ENCODE measurements around the gene FITM1.

The FITM1 gene

DNA sequence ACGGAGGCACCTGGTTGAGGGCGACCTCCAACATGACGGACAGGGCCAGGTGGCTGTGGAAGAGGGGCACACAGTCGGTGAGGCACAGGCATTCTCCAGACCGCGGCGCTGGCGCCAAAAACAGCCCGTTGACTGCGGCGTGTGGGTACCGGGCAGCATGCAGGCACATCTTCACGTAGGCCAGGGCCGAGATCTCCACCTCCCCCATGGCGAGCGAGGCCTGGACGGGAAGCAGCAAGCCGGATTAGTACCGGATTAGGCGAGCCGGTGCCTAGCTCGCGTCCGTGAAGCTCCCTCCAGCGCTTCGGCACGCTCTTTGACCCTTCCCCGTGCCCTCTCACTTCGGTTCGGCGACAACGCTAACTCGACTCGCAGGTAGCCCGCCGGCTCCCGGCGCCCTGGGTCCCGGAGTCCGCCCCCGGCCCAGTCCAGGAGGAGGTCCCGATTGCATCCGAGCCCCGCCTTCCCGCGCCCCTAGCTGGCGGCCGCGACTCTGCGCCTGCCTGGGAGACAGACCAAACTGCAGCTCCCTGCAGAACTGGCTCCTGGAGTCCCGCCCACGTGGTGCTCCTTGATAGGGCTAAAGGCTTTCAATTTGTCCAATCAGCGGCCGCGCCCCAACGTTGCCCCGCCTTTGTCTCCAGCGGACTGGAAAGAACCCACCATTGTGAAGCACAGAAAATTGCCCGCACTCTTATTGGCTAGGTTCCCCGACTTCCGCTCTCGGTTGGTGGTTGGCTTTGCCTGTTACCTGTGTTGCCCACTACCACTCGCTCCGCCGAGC, 10.8 kb downstream of the FITM1 start, which contains the start of gene EMC9:
Gene EMC9 (minus strand): TSS at position 495 of the 784 bp plus-strand sequence. CDS start 287 bp downstream, at position 208.
- DNase-seq: peak; percentile 100

DNA sequence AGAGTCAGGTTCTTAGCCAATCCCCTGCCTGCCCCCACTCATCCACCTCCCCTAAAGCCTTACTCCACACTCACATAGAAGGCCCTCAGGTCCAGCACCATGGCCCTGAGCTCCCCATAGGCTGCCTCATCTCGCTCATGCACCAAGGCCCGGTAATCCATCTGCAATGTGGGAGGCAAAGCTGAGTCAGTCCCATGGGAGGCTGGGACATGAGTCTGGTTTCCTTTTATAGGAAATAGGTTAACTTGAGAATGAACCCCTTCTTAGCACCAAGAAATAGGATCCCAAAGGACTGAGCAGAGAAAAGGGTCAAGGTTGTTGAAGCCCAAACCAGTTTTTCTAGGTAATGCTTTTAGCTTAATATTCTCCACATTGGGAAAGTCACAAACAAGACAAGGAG, 13.1 kb downstream of the FITM1 start:
- no peak for DNase-seq

DNA sequence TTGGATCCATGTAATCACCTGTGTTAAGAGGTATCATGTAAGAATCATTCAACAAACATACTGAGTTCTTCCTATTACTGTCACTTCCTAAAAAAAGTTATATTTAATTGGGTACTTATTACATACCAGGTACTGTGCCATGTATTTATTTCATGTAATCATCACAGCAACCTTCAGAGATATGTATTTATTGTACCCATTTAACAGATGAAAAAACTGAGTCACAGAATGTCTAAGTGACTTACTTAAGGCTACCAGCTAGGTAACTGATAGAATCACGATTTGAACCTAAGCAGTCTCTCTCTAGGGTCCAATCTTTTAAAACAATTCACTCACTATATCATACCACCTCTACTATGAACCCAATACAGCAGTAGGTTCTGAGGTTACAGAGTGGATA, 14.0 kb downstream of the FITM1 start:
- no peak for DNase-seq

DNA sequence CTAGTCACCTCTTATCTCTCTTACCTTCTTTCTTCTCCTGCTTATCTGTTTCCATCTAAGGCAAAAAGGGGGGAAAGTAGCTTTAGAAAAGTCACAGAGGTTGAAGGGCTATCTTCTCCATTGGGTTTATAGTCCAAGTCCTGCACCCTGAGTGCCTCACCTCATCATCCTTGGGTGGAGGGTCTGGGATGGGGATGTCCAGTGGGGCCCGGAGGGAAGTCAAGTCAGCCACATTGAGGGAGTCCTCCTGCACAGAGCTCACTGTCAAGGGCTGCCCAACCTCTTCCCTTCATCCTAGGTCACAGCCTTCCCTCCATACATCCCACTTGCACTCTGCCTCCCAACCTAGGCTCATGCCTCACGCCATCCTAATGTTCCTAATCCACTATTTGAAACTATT, 14.8 kb downstream of the FITM1 start:
- no peak for DNase-seq

DNA sequence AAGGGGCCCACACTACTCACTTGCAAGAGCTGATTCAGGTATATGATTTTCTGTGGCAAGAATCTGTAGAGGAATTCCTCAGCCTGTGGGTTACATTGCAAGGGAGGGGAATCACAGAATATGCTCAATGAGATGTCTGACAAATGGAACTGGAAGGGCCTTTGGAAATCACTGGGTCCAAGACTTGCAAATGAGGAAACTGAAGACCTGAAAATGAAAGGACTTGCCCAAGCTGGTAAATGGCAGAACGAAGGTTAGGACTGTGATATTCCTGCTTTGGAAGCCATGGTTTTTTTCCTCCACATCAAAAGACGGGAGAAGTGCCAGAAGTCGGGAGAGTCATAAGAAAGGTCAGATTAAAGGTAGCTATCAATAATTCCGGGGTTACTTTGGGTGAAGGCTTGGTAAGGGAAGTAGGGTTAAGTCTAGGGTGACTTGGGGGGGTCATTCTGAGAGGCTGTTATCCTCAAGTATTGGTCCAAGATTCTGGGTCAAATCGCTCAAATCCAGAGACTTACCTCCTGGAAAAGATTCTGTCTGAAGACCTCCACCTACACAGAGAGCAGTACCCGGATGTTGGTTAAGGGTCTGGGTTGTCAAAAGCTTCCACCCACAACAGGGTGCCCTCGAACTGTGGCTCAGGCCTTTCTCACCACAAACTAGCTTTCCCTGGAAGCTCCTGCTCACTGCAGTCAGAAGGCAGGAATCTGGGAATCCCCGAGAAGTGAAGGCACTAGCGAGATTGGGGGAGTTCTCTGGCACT, 15.4 kb downstream of the FITM1 start:
- peak; percentile 46 for DNase-seq

DNA sequence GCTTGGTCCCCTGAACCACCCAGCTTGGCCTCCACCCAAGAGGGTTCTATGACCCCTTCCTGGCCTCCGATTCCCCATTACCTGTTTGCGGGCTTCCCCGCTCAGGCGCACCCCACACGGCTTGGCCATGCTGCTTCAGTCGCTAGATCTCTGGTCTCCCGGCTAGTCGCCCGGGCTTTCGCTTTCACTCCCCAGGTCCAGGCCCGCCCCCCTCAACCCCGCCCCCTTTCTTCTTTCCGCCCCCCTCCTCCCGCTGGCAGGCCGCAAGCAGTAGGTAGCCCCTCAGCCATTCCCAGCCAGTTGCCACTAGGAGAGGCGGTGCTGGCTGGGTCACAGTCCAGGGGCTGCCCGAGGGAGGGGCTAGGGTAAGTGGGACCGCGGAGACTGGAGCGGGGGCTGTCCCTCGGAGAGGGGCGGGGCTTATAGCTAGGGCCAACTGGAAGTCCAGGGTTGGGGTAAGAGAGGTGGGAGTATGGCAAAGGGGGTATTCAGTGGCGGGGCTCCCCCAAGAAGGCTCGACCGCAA, 16.1 kb downstream of the FITM1 start, which contains the start of gene PSME2:
Gene PSME2 (minus strand): TSS at position 158 of the 525 bp plus-strand sequence. CDS start 29 bp downstream, at position 129.
- peak; percentile 99 for DNase-seq

DNA sequence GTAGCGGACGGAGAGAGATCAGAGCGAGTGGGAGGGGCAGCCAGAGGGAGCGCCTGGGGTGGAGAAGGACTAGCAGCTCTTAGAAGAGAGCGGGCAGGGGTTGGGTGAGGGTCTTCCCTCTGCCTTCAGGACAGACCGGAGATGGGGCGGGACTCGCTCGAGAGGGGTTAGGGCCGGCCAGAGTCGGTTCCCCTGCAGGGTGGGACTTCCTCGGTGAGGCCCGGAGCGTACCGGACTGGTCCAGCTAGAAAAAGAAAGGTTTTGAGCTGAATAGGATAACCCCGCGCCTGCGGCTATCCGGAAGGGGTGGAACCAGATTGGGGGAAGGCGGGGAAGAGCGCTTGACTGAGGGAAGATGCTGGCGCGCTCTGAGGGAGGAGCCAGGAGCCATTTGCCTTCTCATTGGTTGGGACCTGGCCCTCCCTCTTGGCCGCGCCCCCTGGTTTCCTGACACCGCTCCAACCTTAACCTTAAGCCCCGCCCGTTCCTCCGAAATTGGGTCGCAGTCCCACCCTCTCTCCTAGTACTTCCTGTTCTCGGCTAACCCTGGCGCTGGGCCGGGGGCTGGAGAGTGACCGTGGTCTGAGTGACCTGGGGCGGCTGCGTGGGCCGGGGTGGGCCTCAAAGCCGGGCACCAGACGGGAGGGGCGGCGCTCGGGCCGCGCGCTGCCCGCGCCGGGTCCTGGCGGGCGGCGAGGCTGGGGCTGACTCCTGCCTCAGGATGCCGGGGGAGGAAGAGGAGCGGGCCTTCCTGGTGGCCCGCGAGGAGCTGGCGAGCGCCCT, 16.7 kb downstream of the FITM1 start, which contains the start of gene RNF31:
Gene RNF31 (plus strand): TSS at position 521 of the 783 bp plus-strand sequence. CDS start 201 bp downstream, at position 722.
- DNase-seq: peak; percentile 99

DNA sequence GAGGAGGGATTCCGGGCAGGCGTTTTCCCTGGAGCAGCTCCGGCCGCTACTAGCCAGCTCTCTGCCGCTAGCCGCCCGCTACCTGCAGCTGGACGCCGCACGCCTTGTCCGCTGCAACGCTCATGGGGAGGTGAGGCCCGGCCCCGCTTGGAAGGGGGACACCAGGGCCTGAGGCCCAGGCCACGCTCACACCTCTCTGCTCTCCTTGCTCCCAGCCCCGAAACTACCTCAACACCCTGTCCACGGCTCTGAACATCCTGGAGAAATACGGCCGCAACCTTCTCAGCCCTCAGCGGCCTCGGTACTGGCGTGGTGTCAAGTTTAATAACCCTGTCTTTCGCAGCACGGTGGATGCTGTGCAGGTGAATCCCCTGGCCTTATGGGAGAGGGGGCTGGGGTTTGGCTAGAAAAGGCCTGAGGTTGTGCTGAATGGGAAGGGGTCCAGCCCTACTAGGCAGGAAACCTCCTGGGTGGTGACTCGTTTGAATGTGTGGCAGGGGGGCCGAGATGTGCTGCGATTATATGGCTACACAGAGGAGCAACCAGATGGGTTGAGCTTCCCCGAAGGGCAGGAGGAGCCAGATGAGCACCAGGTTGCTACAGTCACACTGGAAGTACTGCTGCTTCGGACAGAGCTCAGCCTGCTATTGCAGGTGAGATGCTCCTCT, 17.4 kb downstream of the FITM1 start:
- peak; percentile 41 for DNase-seq

DNA sequence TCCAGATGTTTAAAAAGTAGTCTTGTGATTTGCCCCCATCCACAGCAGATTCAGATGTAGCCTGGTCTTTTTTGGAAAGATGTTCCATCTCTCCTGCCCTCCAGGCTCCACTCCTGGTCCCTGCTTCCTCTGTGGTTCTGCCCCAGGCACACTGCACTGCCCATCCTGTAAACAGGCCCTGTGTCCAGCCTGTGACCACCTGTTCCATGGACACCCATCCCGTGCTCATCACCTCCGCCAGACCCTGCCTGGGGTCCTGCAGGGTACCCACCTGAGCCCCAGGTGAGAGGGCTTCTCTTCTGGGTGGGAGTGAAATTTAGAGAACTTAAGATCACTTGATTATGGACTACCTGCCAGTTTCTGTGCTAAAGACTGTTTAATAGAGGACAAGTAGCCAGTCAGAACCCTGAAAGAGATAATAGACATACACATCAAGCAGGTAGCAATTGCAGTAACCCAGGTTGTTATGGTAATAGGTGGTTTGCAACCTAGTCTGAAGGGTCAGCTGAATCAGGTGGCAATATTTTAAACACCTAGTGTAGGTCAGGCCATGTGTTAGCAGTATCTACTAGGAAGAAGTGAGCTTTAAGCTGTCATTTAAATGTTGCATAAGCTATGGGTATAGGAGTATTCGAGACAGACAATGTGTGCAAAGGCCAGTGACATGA, 19.0 kb downstream of the FITM1 start:
- no peak for DNase-seq

DNA sequence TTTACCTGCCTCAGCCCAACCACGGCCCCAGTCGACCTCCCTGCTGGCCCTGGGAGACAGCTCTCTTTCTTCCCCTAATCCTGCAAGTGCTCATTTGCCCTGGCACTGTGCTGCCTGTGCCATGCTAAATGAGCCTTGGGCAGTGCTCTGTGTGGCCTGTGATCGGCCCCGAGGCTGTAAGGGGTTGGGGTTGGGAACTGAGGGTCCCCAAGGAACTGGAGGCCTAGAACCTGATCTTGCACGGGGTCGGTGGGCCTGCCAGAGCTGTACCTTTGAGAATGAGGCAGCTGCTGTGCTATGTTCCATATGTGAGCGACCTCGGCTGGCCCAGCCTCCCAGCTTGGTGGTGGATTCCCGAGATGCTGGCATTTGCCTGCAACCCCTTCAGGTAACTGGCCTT, 19.6 kb downstream of the FITM1 start:
- no peak for DNase-seq

DNA sequence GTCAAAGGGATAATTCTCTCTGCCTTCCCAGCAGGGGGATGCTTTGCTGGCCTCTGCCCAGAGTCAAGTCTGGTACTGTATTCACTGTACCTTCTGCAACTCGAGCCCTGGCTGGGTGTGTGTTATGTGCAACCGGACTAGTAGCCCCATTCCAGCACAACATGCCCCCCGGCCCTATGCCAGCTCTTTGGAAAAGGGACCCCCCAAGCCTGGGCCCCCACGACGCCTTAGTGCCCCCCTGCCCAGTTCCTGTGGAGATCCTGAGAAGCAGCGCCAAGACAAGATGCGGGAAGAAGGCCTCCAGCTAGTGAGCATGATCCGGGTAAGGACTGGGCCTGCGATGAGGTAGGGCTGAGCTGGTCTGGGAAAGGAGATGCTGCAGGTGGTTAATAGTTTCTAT, 20.1 kb downstream of the FITM1 start:
- DNase-seq: no peak

DNA sequence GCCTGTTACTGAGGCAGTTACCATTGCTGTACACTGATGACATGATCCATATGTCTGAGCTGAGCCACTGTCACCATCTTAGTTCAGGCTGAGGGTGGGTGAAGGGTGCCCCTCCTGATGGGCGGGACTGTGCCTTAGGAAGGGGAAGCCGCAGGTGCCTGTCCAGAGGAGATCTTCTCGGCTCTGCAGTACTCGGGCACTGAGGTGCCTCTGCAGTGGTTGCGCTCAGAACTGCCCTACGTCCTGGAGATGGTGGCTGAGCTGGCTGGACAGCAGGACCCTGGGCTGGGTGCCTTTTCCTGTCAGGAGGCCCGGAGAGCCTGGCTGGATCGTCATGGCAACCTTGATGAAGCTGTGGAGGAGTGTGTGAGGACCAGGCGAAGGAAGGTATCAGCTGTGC, 20.5 kb downstream of the FITM1 start:
- no peak for DNase-seq

DNA sequence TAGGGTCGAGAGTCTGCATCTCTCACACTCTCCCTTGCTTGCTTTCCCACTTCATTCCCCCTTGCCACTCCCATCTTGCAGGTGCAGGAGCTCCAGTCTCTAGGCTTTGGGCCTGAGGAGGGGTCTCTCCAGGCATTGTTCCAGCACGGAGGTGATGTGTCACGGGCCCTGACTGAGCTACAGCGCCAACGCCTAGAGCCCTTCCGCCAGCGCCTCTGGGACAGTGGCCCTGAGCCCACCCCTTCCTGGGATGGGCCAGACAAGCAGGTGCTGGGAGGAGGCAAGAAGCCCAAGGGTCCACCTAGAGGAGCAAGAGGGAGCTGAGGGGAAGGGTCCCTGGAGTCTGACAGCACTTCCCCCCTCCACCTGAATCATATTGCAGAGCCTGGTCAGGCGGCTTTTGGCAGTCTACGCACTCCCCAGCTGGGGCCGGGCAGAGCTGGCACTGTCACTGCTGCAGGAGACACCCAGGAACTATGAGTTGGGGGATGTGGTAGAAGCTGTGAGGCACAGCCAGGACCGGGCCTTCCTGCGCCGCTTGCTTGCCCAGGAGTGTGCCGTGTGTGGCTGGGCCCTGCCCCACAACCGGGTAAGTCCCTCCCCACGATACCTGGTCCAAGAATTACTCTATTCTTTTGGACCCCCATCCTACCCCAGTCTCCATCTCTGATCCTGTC, 21.1 kb downstream of the FITM1 start:
- DNase-seq: no peak

DNA sequence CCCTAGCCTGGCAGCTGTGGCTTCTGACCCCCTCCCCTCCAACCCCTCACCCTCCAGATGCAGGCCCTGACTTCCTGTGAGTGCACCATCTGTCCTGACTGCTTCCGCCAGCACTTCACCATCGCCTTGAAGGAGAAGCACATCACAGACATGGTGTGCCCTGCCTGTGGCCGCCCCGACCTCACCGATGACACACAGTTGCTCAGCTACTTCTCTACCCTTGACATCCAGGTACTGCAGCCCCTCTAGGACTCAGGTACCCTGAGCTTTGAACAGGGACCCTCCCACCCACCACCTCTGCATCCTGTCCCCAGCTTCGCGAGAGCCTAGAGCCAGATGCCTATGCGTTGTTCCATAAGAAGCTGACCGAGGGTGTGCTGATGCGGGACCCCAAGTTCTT, 24.6 kb downstream of the FITM1 start:
- DNase-seq: no peak

DNA sequence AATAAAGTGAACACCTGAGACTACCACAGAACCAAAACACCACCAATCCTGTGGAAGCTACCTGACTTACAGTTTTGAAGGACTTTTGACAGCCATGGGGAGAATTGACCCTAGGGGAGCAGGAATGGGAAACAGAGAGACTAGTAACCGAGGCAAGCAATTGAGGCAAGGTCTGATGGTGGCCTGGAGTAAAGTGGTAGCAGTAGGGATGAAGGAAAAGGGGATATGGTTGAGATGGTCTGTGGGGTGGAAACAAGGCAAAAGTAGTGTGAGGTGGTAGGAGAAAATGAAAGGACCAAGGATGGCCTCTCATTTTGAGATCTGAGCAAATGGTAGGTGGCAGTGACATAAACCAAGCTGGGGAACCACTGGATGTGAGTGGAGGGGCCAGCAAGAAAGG, 26.4 kb downstream of the FITM1 start:
- DNase-seq: no peak

DNA sequence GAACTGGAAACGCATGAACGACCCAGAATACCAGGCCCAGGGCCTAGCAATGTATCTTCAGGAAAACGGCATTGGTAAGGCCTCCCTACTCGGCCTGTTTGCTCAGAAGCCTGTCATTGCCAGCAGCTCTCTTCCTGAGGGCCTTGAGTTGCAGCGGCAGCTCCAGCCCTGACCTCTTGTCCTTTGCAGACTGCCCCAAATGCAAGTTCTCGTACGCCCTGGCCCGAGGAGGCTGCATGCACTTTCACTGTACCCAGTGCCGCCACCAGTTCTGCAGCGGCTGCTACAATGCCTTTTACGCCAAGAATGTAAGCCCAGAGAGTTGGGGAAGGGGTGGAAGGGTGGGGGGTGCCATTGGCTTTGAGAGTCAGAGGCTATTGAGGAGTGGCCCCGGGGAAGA, 26.9 kb downstream of the FITM1 start:
- no peak for DNase-seq

DNA sequence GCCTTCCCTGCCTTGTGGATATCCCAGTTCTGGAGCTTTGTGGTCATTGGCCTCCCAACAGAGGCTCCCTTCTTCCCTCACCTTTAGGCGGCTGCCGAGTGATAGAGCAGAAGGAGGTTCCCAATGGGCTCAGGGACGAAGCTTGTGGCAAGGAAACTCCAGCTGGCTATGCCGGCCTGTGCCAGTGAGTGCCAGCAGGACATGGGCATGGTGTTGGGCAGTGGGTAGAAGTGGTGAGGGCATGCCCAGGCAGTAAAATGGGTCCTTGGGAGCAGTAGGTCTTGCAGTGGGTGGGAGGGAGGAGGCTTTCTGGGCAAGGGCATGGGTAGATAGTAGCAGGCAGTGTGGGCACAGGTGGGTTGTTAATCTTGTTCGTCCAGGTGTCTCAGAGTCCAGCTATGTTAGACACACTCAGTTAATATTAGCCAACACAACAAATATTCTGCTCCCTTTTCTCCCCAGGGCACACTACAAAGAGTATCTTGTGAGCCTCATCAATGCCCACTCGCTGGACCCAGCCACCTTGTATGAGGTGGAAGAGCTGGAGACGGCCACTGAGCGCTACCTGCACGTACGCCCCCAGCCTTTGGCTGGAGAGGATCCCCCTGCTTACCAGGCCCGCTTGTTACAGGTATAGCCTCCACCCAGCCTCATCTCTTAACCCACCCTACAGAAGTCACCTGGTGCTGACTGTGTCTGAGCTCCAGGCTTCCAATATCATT, 29.5 kb downstream of the FITM1 start:
- DNase-seq: no peak

DNA sequence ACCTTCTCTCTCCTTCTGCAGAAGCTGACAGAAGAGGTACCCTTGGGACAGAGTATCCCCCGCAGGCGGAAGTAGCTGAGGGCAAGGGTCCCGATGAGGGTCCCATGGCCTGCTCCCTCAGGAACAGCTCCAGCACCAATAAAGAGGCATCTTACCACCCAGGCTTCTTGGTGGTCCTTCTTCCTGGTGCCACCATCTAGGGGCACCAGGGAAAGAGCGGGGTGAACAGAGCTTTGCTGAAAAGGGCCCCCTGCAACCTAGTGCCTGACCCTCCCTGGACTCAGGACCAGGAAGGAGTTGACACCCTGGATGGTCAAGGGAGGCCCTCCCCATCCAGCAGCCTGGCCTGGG, 30.0 kb downstream of the FITM1 start:
- no peak for DNase-seq

DNA sequence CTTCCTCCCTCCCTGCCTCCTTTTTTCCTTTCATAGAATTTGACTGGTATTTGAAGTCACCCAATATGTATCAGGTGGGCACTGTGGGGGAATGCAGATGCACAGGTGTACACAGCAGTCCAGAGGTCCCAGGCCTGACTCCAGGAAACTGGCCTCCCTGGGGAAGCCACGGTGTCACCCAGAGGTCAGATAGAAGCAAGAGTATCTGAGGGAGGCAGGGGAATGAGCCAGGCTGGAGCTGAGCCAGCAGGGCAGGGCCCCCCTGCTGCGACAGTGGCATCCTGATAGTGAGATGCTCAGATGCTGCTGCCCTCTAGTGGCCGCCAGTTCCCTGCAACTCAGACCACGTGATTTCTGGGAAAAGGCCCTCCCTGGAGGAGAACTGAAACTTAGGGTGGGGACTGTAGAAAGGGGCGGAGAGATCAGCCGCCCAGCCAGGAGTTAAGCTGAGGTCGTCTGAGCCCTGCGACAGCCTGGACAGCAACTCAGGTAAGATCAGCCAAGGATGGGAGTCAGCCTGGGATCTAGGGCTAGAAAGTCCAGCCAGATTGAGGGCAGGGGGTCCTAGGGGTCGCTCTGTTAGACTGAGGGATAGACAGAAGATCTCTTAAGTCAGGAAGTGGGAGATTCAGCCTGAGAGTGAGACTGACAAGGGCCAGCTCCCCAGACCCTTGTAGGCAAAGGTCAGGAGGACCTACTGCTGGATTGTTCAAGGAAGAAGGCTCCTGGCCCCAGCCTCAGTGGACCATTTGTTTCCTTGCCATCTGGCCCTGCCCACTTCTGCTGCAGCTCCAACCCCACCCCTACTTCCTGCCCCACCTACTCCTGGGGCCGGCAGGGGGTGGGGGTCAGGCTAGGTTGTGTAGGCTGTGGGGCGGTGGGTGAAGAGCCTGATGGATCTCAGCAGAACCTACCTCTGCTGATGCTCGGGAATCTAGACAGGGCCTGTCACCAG, 30.7 kb downstream of the FITM1 start, which contains the start of gene IRF9:
Gene IRF9 (plus strand): TSS at position 416 of the 955 bp plus-strand sequence. CDS start 880 bp downstream, outside the sequence.
- DNase-seq: peak; percentile 94

All from NCI-H146 (cell line).